Measurements from ENCODE around the gene SNRNP48.

- TF ChIP-seq ZNF624 (tag by site-specific recombination; IDR thresholded peaks at IDR 0.05) (no peak), ZNF707 (tag by site-specific recombination; IDR thresholded peaks at IDR 0.05) (no peak), ZNF24 (tag by site-specific recombination; IDR thresholded peaks at IDR 0.05) (no peak), ZNF248 (tag by site-specific recombination; IDR thresholded peaks at IDR 0.05) (no peak)
- TF ChIP-seq, protein P1, sequence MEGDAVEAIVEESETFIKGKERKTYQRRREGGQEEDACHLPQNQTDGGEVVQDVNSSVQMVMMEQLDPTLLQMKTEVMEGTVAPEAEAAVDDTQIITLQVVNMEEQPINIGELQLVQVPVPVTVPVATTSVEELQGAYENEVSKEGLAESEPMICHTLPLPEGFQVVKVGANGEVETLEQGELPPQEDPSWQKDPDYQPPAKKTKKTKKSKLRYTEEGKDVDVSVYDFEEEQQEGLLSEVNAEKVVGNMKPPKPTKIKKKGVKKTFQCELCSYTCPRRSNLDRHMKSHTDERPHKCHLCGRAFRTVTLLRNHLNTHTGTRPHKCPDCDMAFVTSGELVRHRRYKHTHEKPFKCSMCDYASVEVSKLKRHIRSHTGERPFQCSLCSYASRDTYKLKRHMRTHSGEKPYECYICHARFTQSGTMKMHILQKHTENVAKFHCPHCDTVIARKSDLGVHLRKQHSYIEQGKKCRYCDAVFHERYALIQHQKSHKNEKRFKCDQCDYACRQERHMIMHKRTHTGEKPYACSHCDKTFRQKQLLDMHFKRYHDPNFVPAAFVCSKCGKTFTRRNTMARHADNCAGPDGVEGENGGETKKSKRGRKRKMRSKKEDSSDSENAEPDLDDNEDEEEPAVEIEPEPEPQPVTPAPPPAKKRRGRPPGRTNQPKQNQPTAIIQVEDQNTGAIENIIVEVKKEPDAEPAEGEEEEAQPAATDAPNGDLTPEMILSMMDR (tag by site-specific recombination; IDR thresholded peaks at IDR 0.05): no peak
Measured at GRCh38 chr6:7588506-7588905, 1.5 kb upstream of the SNRNP48 start.
